NAMALWA (cell line): ENCODE results near the gene PFDN1.

Experiments
- DNase-seq: peaks from one replicate; pipeline ENCODE4 v3.0.0-alpha.2; 2015; ENCODE audit warnings: low spot score

The PFDN1 gene

GRCh38 chr5:140295414-140295813 lies 7.5 kb downstream of the PFDN1 start:
- DNase-seq = peak; percentile 74

GRCh38 chr5:140294753-140295152 lies 8.1 kb downstream of the PFDN1 start:
- DNase-seq = no peak

GRCh38 chr5:140293849-140294100 lies 9.1 kb downstream of the PFDN1 start:
- DNase-seq = no peak

GRCh38 chr5:140293091-140293848 lies 9.6 kb downstream of the PFDN1 start:
- DNase-seq = no peak

GRCh38 chr5:140292212-140293036 lies 10.5 kb downstream of the PFDN1 start:
- DNase-seq = no peak

GRCh38 chr5:140287801-140288521 lies 14.9 kb downstream of the PFDN1 start:
- DNase-seq = no peak

GRCh38 chr5:140286424-140286823 lies 16.5 kb downstream of the PFDN1 start:
- no peak for DNase-seq

GRCh38 chr5:140284013-140284412 lies 18.9 kb downstream of the PFDN1 start:
- DNase-seq = no peak

GRCh38 chr5:140282266-140282665 lies 20.6 kb downstream of the PFDN1 start:
- DNase-seq = no peak

- no peak for DNase-seq
Measured at GRCh38 chr5:140275837-140276236, 27.1 kb downstream of the PFDN1 start.

- no peak for DNase-seq
Measured at GRCh38 chr5:140273401-140273877, 29.5 kb downstream of the PFDN1 start.

GRCh38 chr5:140270008-140270407 lies 32.9 kb downstream of the PFDN1 start:
- no peak for DNase-seq

GRCh38 chr5:140267559-140268018 lies 35.3 kb downstream of the PFDN1 start:
- DNase-seq = peak; percentile 58

GRCh38 chr5:140267201-140267540 lies 35.7 kb downstream of the PFDN1 start:
- no peak for DNase-seq

- peak; percentile 92 for DNase-seq
Measured at GRCh38 chr5:140266471-140267200, 36.3 kb downstream of the PFDN1 start.

GRCh38 chr5:140265845-140266244 lies 37.1 kb downstream of the PFDN1 start:
- no peak for DNase-seq

GRCh38 chr5:140262839-140263238 lies 40.1 kb downstream of the PFDN1 start:
- DNase-seq = no peak

- DNase-seq = no peak
Measured at GRCh38 chr5:140262221-140262620, 40.7 kb downstream of the PFDN1 start.

- DNase-seq = no peak
Measured at GRCh38 chr5:140261403-140262171, 41.3 kb downstream of the PFDN1 start.

GRCh38 chr5:140260089-140260656 lies 42.7 kb downstream of the PFDN1 start:
- DNase-seq = no peak

- no peak for DNase-seq
Measured at GRCh38 chr5:140259500-140259899, 43.4 kb downstream of the PFDN1 start.
